Measurements from ENCODE around the gene TMEM204.

The TMEM204 gene

DNA sequence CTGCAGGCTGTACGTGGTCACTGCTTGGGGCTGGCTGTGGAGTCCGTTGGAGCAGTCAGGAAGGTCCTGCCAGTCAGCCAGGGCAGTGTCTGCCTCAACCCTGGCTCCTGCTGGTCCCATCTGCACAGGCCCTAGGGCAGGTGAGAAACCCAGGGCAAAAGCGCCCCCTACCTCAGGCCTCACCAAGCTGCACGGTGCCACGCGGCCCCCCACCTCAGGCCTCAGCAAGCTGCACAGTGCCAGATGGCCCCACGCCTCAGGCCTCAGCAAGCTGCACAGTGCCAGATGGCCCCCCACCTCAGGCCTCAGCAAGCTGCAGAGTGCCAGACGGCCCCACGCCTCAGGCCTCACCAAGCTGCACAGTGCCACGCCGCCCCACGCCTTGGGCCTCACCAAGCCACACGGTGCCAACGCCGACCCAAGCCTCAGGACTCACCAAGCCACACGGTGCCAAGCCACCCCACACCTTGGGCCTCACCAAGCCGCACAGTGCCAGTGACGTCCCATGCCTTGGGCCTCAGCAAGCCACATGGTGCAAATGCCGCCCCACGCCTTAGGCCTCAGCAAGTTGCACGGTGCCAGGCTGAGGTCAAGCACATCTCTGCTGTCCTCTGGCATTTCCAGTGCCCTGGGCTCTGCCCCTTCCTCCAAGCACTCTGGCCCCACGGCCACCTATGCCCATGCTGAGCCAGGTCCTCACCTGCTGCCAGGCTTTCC, 5.5 kb downstream of the TMEM204 start:
- no peak for DNase-seq (ENCODE audit: low spot score)

DNA sequence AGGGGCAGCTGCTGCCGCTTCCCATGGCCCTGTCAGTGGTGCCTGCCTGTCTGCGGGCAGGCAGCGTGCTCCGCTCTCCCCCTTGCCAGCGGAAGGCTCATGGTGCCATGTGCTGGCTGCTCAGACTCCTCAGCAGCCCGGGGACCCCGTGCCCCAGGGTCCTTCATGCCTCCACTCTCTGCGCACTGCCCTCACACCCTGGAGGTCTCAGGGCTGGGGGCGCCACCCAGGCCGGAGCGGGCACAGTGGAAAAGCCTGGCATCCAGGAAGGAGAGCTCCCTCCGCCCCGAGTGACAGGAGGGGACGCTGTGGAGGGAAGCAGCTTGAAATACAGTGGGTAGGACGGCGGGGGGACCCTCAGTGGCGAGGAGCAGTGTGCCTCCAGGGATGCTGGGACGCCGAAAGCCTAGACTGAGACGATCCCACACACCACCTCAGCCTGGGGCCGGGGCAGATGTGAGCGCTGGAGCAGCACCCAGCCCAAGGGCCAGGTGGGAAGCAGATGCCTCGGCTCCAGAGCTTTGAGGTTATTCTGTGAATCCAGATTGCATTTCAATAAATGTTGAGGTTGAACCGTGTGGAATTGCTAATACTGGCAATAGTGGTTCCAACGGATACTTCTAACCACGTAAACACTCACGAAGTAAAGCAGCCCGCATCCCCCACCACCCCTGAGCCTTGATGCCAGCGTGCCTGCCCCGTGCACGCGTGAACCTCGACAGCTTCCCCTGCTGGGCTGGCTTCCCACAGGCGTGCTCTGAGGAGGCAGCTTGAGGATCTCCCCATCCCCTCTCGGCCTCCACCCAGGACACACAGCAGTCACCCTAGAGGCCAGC, 6.5 kb downstream of the TMEM204 start:
- no peak for DNase-seq (ENCODE audit: low spot score)

DNA sequence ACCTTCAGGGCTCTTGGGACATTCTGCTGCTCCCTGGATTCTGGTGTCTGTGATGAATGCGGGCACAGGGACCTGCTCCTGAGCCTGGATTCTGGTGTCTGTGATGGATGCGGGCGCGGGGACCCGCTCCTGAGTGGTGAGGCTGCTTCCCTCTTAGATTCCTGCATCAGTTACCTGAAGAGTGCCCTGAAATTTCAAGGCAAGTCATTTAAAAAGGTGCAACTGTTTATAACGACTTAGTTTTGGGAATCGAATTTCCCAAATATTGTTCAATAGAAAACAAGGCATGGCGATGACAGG, 7.0 kb downstream of the TMEM204 start:
- DNase-seq (ENCODE audit: low spot score): no peak

DNA sequence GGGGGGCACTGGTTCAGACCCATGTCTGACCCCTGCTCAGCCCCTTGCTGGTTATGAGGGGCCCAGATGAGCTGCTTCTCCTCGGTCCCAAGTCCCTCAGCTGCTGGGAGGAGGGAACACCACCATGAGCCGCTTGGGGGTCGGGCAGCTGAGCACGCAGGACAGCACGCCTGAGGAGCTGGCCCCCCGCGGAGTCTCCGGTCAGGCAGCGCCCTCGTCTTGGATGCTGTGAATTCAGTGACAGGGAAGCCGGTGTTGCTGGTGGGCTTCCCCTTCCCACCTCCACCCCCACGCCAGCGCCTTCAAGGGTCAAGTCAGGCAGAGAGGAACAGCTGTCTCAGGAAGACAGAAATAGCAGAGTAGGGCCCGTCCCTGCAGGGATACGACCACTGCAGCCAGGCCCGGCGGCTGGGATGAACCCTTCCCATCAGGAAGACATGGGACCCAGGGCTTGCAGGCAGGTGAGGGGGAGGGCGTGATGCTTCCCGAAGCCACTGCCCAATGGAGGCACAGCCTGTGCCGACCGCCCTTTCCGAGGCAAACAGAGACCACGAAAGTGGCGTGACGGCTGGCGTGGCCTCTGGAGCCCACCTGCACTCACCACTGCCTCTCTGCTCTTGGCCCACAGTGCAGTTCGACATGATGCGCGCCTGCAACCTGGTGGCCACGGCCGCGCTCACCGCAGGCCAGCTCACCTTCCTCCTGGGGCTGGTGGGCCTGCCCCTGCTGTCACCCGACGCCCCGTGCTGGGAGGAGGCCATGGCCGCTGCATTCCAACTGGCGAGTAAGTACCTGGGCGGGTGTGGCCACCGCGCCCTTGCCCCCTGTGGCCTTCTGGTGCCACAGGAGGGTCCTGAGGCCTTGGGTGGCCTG, 8.1 kb downstream of the TMEM204 start:
- DNase-seq (ENCODE audit: low spot score): no peak

DNA sequence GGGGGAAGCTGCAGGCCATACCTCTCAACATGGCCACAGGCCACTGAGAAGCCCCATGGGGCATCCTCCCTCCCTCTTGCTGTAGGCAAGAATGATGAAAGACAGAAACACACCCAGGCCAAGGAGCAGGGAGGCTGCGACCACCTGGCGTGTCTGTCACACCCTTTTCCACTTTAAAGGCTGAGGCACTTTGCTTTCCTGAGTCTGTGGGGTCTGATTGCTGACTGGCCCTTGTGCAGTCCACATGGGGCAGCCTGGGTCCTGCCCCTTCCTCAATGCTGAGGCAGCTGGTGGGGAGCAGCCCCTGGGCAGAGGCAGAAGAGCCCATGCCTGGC, 8.7 kb downstream of the TMEM204 start:
- no peak for DNase-seq (ENCODE audit: low spot score)

DNA sequence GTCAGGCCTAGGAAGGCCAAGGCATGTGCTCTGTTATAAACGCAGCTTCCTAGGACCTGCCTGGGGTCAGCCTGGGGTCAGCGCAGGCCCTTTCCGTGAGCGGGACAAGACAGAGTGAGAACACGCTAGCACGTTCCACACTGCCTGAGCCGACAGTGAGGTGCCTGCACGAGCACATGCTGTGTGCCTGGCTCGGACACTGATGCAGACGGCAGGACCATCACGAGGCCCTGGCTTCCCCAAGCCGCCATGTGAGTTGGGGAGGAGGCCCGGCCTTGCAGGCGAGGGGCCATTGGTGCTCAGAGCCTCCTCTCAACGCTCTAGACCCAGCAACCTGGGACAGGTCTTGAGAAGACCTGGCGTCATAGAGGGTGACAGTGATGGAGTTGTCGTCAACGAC, 9.1 kb downstream of the TMEM204 start:
- DNase-seq (ENCODE audit: low spot score): no peak

DNA sequence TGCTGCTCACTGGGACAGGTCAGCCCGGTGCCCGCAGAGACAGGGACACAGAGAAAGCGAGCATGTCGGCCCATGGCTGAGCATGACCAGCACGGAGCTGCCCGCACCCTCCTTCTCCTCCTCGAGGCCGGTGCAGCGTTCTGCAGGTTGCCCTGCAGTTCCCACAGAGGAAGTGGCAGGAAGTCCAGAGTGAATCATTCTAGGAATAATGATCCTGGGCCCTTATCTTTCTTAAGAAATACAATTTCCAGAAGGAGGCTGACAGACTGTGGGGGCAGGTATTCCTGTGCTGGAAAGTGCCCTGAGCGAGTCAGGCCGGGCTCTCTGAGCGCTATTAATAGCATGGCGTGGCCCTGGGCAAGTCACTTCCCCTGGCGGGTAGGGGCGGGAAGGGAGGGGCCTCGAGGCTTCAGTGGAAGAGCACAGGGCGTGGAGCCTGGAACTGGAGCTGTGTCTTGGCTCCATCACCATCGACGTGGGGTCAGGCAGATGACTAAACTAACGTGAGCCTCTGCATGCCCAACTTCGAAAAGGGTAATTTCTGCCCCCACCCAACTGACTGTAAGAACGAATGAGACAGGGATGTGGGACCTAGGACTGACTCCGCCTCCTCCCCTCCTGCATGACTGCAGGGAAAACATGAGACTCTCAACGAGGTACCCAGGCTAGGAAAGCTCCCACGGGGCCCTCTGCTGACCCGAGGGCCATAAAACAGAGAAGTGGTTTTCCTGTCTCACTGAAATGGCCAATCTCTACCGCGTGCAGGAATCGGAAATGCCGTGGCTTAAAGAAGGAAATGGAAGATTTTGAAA, 9.8 kb downstream of the TMEM204 start:
- no peak for DNase-seq (ENCODE audit: low spot score)

DNA sequence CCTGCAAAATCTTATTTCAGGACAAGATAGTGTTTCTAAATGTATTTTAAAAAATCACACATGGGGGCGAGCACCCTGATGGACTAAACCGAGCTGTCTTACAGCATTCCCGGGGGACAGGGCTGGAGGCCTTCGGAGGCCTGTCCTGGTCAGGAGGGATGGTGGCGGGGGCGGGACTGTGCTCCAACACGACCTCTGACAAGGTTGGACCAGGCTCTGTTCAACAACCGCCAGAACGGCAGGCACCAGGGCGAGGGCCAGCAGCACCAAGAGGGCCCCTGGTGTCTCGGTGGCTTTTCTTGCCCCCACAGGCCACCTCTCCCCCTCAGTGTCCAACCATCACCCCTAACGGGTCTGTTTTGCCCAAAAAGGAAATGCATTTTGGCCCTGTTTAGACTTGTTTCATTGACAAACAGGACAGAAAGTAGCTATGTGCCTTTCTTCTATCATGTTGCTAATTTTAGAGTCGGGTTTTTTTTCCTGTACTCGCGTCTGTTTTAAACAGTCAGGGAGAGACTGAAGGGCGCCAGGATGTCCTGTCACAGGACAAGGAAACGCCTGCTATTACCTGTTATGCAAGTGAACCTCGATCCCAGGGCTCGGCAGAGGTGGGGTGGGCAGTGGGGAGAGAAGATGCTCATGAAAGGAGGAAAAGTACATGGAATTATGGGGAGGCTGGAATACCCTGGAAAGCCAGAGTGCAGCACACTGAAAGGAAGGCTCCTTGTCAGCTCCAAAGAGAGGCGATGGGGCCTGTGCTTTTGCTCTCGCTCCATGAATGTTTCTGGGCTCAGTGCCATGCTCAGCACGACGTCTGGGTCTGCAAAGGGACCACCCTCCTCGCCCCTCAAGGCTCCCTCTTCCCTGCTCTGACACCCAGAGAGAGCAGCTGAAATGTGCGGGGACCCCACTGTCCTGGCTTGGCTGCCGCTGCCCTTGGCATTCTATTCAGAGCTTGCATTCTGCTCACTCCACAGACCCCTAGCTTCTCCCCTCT, 11.9 kb downstream of the TMEM204 start:
- DNase-seq (ENCODE audit: low spot score): no peak

DNA sequence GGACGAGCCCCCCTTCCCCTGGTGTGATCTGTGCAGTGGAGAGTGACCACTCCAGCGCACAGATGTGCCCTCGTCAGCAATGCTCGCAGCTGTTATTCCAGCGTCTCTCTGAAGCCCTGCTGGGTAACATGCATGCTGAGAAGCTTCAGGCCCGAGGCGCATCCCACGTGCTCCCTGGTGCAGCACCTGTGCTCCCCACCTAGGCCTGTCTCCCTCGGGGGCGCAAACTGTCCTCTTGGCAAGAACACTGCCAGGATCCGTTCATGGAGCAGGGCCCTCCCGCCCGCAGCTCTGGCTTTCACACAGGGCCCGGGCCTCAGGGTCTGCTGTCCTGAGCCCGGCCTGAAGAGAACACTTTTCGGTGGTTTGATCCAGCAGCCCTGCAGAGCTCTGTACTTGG, 13.0 kb downstream of the TMEM204 start:
- no peak for DNase-seq (ENCODE audit: low spot score)

DNA sequence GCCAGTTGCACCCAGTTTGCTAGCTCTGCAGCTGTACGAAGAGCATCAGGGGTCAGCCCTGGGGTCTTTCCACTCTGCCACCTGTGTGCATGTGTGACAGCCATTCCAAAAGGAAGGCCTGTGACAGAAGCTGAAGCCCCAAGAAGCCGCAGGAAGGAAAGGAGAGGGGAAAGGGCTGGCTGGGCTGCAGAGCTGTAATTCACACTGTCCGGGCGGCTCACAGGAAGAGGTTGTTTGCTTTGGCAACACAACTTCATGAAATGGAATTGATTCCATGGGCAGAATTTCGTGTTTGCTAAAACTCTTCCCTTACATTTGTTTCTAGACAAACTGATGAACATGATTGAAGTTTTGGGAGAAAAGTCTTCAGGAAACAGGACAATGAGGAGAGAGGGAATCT, 14.8 kb downstream of the TMEM204 start:
- DNase-seq (ENCODE audit: low spot score): no peak

DNA sequence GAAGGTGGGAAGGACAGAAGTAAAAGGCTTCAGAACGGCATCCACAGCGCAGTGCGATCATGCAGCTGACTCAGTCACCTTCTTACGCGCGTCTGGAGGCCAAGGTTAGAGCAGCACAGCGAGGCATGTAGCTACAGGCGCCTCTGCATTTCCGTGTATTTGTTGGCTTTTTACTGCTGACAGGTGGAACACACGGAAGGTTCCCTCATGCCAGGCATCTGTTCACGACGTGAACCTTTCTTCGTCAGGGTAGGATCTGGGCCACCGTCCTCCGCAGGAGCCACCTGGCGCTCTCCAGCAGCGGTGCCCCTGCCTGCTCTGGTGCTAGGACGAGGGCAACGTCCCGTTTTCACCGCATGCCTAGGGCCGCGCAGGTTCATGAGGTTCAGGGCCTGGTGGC, 15.3 kb downstream of the TMEM204 start:
- no peak for DNase-seq (ENCODE audit: low spot score)

DNA sequence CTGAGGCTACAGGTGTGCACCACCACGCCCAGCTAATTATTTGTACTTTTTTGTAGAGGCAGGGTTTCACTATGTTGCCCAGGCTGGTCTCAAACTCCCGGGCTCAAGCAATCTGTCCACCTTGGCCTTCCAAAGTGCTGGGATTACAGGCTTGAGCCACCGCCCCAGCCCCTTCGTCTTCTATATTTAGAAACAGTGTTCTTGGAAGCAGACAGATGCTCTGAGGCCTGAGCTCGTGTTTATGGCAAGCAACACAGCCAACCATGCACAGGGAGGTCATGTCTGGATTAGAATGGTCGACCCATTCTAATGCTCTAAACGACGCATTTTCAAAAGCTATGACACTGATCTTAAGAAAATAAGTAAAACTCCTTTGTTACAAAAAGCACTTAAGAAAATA, 16.6 kb downstream of the TMEM204 start:
- no peak for DNase-seq (ENCODE audit: low spot score)

DNA sequence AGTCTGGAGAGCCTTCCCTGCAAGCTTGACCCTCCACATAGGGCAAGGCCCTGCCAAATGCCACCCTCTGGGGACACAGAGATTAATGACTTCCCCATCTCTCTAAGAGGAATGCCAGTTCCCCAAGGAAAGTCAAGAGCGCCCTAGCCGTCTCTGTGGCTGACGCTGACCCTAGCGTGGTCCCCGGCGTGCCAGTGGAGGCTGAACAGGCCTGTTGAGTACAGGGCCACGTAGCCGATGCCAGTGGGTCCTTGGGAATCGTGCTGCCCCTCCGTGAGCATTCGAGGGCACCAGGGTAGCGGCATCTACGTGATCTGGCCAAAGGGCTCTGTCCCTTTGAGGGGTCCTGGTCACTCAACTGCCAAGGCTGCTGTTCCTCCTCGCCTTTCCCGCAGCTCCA, 17.2 kb downstream of the TMEM204 start:
- no peak for DNase-seq (ENCODE audit: low spot score)

DNA sequence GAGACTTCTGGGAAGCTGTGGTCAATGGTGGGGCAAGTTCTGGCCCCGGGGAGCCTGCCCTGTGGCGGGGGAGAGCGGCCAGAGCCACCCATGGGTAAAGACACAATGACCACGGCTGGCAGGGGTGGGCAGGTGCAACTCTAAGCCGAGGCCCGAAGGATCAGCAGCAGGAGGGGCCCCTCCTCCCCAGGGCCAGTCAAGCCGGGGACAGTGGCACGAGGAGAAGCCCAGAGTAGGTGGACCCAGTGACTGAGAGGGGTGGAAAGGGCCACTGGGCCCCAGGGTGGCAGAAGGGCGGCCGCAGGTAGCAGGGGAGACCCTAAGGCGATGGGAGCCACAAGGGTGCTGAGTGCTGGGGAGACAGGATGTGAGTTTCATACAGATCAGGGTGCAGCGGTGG, 17.7 kb downstream of the TMEM204 start:
- DNase-seq (ENCODE audit: low spot score): no peak

DNA sequence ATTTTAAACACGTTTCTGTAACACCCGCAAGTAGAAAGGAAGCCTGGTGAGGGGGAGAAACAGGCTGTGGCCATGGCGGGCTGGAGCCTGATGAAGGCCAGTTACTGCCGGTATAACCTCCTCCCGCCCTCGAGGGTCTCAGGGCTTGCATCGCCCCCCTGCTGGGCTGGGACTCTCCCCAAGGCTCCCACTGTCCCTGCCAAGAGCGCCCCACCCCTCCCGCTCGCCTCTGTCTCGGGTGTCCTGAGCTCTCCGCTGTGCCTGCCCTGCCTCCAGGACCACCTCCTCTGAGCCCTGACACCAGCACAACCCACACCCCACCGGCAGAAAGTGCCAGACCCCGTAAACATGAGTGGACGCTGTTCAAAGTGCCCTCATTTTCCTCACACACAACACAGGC, 18.7 kb downstream of the TMEM204 start:
- no peak for DNase-seq (ENCODE audit: low spot score)

DNA sequence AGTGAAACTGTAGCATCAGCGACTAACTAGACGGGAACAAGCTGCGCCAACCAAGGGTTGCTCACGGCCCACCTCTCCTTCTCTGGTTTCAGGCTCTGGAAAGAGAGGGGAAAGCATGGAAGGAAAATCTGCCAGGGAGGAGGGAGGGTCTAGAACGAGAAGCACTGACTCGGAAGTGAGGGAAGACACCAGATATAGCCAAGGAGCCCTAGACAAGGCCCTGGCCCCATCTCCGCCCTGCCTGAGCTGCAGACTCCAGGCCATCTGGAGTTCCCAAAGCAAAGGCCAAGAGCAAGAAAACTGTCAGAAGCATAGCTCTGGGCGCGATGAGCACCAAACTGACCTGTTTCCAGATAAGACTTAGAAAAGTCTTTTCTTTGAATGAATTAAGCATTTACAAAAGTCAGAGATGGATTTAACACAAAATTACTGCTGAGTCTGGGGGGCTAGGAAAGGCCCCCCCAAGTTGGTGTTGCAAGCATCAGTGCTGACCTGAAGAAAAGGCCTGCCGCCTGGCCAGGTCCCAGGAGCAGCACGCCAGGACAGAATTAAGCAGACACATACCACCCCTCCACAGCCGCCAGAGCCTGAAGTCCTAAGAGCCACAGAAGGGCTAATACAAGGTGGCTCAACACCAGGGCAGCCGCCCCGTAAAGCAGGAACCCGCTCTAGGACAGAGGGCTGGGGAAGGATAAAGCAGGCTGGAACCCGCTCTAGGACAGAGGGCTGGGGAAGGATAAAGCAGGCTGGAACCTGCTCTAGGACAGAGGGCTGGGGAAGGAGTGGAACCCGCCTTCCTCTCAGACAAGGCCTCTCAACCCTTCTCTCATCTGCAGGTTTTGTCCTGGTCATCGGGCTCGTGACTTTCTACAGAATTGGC, 20.7 kb downstream of the TMEM204 start:
- no peak for DNase-seq (ENCODE audit: low spot score)

DNA sequence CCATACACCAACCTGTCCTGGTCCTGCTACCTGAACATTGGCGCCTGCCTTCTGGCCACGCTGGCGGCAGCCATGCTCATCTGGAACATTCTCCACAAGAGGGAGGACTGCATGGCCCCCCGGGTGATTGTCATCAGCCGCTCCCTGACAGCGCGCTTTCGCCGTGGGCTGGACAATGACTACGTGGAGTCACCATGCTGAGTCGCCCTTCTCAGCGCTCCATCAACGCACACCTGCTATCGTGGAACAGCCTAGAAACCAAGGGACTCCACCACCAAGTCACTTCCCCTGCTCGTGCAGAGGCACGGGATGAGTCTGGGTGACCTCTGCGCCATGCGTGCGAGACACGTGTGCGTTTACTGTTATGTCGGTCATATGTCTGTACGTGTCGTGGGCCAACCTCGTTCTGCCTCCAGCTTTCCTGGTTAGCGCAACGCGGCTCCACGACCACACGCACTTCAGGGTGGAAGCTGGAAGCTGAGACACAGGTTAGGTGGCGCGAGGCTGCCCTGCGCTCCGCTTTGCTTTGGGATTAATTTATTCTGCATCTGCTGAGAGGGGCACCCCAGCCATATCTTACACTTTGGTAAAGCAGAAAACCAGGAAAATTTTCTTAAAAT, 21.5 kb downstream of the TMEM204 start:
- no peak for DNase-seq (ENCODE audit: low spot score)

DNA sequence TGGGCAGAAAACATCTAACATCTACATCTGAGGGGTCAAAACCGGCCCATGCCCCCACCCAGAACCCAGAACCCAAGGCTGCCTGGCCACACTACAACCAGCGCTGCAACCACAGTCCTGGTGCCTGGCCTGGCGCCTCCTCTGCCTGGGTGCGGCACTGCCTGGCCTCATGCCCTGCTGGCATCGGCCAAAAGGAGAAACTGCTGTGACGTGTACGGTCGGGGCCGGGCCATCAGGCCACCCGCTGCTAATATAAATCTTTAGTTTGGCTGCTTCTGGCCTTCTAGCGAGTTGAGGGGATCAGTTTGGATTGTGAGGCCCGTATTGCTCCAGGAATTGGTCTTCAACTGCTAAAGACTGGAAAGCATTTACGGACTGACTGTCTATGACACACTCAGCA, 22.8 kb downstream of the TMEM204 start:
- DNase-seq (ENCODE audit: low spot score): no peak

DNA sequence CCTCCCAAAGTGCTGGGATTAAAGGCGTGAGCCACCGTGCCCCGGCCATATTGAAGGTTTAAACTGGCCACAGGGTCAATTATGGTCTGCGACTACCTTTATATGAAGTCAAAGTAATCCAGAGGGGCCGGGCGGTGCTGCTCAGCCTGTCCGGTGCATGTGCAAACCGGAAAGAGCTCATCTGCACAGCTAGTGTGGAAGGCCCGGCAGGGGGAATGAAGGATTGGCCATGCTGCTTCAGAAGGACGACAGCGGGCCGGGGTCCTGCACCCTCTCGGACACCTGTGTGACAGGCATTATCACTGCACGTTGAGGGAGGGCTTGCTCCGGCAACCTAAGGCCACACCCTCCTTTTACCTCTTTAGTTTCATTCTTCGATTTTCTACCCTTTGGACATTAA, 23.6 kb downstream of the TMEM204 start:
- DNase-seq (ENCODE audit: low spot score): no peak
